ENCODE measurements around the gene DGCR8.

Gene DGCR8

GRCh38 chr22:20153945-20154344 lies 73.9 kb downstream of the DGCR8 start:
- Histone ChIP-seq H3K27ac (ENCODE audit: low read depth, low read length) (no peak overlapping the region), H3K36me3 (ENCODE audit: low read length) (no peaks in the 10 kb centered on the region), H2AFZ (ENCODE audit: low read depth, low read length, severe bottlenecking) (no peak overlapping the region), H3K79me2 (ENCODE audit: insufficient read depth, low read length) (no peaks in the 10 kb centered on the region), H3K27me3 (ENCODE audit: low read length) (no peaks in the 10 kb centered on the region), H3F3A (ENCODE audit: insufficient read depth) (no peaks in the 10 kb centered on the region), H3K9me2 (replicated peaks; ENCODE audit: insufficient read depth, low read length) (no peaks in the 10 kb centered on the region), H3K9ac (ENCODE audit: low read length) (no peak overlapping the region), H3K4me3 (ENCODE audit: insufficient read depth, low read length, poor library complexity, severe bottlenecking) (no peak overlapping the region), H3K4me2 (ENCODE audit: low read depth, low read length, poor library complexity, severe bottlenecking) (no peak overlapping the region), H3K9me3 (ENCODE audit: insufficient read depth, low read length) (no peaks in the 10 kb centered on the region), H4K20me1 (ENCODE audit: low read depth, low read length) (no peaks in the 10 kb centered on the region)
- no peak for TF ChIP-seq EZH2phosphoT487 (conservative IDR thresholded peaks at IDR 0.05; ENCODE audit: low read length)
- TF ChIP-seq, protein P1, sequence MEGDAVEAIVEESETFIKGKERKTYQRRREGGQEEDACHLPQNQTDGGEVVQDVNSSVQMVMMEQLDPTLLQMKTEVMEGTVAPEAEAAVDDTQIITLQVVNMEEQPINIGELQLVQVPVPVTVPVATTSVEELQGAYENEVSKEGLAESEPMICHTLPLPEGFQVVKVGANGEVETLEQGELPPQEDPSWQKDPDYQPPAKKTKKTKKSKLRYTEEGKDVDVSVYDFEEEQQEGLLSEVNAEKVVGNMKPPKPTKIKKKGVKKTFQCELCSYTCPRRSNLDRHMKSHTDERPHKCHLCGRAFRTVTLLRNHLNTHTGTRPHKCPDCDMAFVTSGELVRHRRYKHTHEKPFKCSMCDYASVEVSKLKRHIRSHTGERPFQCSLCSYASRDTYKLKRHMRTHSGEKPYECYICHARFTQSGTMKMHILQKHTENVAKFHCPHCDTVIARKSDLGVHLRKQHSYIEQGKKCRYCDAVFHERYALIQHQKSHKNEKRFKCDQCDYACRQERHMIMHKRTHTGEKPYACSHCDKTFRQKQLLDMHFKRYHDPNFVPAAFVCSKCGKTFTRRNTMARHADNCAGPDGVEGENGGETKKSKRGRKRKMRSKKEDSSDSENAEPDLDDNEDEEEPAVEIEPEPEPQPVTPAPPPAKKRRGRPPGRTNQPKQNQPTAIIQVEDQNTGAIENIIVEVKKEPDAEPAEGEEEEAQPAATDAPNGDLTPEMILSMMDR (IDR thresholded peaks at IDR 0.05; ENCODE audit: insufficient read depth, low read length, poor library complexity, severe bottlenecking), result no peak

- Histone ChIP-seq H3K4me3 (ENCODE audit: insufficient read depth, low read length, poor library complexity, severe bottlenecking) (no peak overlapping the region), H3K27me3 (ENCODE audit: low read length) (no peaks in the 10 kb centered on the region), H3K27ac (ENCODE audit: low read depth, low read length) (no peak overlapping the region), H2AFZ (ENCODE audit: low read depth, low read length, severe bottlenecking) (no peak overlapping the region), H3K36me3 (ENCODE audit: low read length) (no peaks in the 10 kb centered on the region), H3K79me2 (ENCODE audit: insufficient read depth, low read length) (no peaks in the 10 kb centered on the region), H4K20me1 (ENCODE audit: low read depth, low read length) (no peaks in the 10 kb centered on the region), H3K9ac (ENCODE audit: low read length) (no peak overlapping the region), H3F3A (ENCODE audit: insufficient read depth) (no peaks in the 10 kb centered on the region), H3K4me2 (ENCODE audit: low read depth, low read length, poor library complexity, severe bottlenecking) (no peak overlapping the region), H3K9me3 (ENCODE audit: insufficient read depth, low read length) (no peaks in the 10 kb centered on the region), H3K9me2 (replicated peaks; ENCODE audit: insufficient read depth, low read length) (no peaks in the 10 kb centered on the region)
- TF ChIP-seq EZH2phosphoT487 (conservative IDR thresholded peaks at IDR 0.05; ENCODE audit: low read length), result no peak
- TF ChIP-seq, protein P1 (IDR thresholded peaks at IDR 0.05; ENCODE audit: insufficient read depth, low read length, poor library complexity, severe bottlenecking), result no peak
Observed at GRCh38 chr22:20154602-20155187, 74.7 kb downstream of the DGCR8 start.

DNA sequence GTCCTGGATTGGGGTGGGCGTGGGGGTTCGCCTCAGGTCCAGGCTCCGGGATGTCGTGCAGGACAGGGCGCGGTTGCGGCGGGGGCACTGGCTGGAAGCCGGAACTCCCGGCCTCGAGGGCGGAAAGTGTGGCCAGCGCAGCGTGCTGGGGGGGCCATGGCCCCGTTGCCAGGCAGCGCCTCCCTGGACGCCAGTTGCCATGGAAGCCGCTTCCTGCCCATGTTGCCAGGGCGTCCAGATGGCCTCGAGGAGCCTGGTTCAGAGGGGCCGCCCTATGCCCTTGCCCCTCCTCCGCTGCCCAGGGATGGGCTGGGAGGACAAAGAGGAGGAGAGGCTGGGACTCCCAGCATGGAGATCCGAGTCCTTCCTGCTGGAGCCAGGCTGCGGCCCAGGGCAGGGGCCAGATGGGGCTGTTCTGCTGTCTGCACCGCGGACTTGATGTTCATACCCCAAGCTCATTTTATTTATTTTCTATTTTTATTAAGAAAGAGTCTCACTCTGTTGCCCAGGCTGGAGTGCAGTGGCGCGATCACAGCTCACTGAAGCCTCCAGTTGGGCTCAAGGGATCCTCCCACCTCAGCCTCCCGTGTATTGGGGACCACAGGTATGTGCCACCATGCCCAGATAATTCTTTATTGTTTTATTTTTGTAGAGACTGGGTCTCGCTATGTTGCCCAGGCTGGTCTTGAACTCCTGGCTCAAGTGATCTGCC lies 75.4 kb downstream of the DGCR8 start:
- Histone ChIP-seq H3K27ac (ENCODE audit: low read depth, low read length) (no peak overlapping the region), H2AFZ (ENCODE audit: low read depth, low read length, severe bottlenecking) (no peak overlapping the region), H3F3A (ENCODE audit: insufficient read depth) (no peaks in the 10 kb centered on the region), H3K27me3 (ENCODE audit: low read length) (no peaks in the 10 kb centered on the region), H3K9me3 (ENCODE audit: insufficient read depth, low read length) (no peaks in the 10 kb centered on the region), H4K20me1 (ENCODE audit: low read depth, low read length) (no peaks in the 10 kb centered on the region), H3K79me2 (ENCODE audit: insufficient read depth, low read length) (no peaks in the 10 kb centered on the region), H3K4me2 (ENCODE audit: low read depth, low read length, poor library complexity, severe bottlenecking) (no peak overlapping the region), H3K9ac (ENCODE audit: low read length) (no peak overlapping the region), H3K4me3 (ENCODE audit: insufficient read depth, low read length, poor library complexity, severe bottlenecking) (no peak overlapping the region), H3K9me2 (replicated peaks; ENCODE audit: insufficient read depth, low read length) (no peaks in the 10 kb centered on the region), H3K36me3 (ENCODE audit: low read length) (no peaks in the 10 kb centered on the region)
- TF ChIP-seq EZH2phosphoT487 (conservative IDR thresholded peaks at IDR 0.05; ENCODE audit: low read length), result no peak
- TF ChIP-seq, protein P1 (IDR thresholded peaks at IDR 0.05; ENCODE audit: insufficient read depth, low read length, poor library complexity, severe bottlenecking), result no peak

Measured in SU-DHL-6 (cell line).